Stimulated activated CD4-positive, alpha-beta T cell treated with anti-CD3 and anti-CD28 coated beads, TNF-alpha, amount 100 ng/mL, for 48 hours (primary cell): ENCODE results near the gene METTL24.

Source experiments
- DNase-seq, 3 donors: peaks; one replicate each; pipeline ENCODE4 v3.0.0-alpha.2; 2020; ENCODE audit warnings: low read depth in 3 of 3

The METTL24 gene

GRCh38 chr6:110357664-110358552, at the start of gene METTL24:
Gene METTL24, minus strand, starts transcription at chr6:110358349. Its CDS starts 77 bp downstream, at chr6:110358272.
- DNase-seq = no peak

GRCh38 chr6:110404607-110405006, 46.5 kb upstream of the METTL24 start:
- no peak for DNase-seq

- no peak for DNase-seq
Measured at GRCh38 chr6:110401585-110402176, 43.5 kb upstream of the METTL24 start.

- DNase-seq = no peak
Measured at GRCh38 chr6:110400208-110400607, 42.1 kb upstream of the METTL24 start.

GRCh38 chr6:110399219-110400071, 41.3 kb upstream of the METTL24 start:
- no peak for DNase-seq

- DNase-seq = no peak
Measured at GRCh38 chr6:110398778-110399177, 40.6 kb upstream of the METTL24 start.

- DNase-seq = no peak
Measured at GRCh38 chr6:110395221-110395620, 37.1 kb upstream of the METTL24 start.

- no peak for DNase-seq
Measured at GRCh38 chr6:110394409-110394808, 36.3 kb upstream of the METTL24 start.

- DNase-seq = no peak
Measured at GRCh38 chr6:110392727-110393126, 34.6 kb upstream of the METTL24 start.

- DNase-seq = no peak
Measured at GRCh38 chr6:110390404-110390803, 32.3 kb upstream of the METTL24 start.

- DNase-seq = no peak
Measured at GRCh38 chr6:110389689-110390382, 31.7 kb upstream of the METTL24 start.

GRCh38 chr6:110387986-110388385, 29.8 kb upstream of the METTL24 start:
- DNase-seq = no peak

GRCh38 chr6:110385458-110385863, 27.3 kb upstream of the METTL24 start:
- no peak for DNase-seq

- DNase-seq = no peak
Measured at GRCh38 chr6:110378552-110378951, 20.4 kb upstream of the METTL24 start.

- DNase-seq = no peak
Measured at GRCh38 chr6:110369066-110369465, 10.9 kb upstream of the METTL24 start.

GRCh38 chr6:110368284-110368683, 10.1 kb upstream of the METTL24 start:
- no peak for DNase-seq

- DNase-seq = no peak
Measured at GRCh38 chr6:110367825-110368224, 9.7 kb upstream of the METTL24 start.

GRCh38 chr6:110366975-110367374, 8.8 kb upstream of the METTL24 start:
- no peak for DNase-seq

- DNase-seq = no peak
Measured at GRCh38 chr6:110366256-110366655, 8.1 kb upstream of the METTL24 start.

GRCh38 chr6:110364364-110365105, 6.4 kb upstream of the METTL24 start:
- DNase-seq = no peak

GRCh38 chr6:110363748-110364147, 5.6 kb upstream of the METTL24 start:
- DNase-seq = no peak
